Measurements from ENCODE around the gene MAPRE3.

- TF ChIP-seq, protein P1, sequence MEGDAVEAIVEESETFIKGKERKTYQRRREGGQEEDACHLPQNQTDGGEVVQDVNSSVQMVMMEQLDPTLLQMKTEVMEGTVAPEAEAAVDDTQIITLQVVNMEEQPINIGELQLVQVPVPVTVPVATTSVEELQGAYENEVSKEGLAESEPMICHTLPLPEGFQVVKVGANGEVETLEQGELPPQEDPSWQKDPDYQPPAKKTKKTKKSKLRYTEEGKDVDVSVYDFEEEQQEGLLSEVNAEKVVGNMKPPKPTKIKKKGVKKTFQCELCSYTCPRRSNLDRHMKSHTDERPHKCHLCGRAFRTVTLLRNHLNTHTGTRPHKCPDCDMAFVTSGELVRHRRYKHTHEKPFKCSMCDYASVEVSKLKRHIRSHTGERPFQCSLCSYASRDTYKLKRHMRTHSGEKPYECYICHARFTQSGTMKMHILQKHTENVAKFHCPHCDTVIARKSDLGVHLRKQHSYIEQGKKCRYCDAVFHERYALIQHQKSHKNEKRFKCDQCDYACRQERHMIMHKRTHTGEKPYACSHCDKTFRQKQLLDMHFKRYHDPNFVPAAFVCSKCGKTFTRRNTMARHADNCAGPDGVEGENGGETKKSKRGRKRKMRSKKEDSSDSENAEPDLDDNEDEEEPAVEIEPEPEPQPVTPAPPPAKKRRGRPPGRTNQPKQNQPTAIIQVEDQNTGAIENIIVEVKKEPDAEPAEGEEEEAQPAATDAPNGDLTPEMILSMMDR (IDR thresholded peaks at IDR 0.05) = no peak
- TF ChIP-seq POLR2A (IDR thresholded peaks at IDR 0.05) = no peak
Observed at GRCh38 chr2:27054721-27055120, 84.3 kb downstream of the MAPRE3 start.

All from Peyer's patch (tissue), 4 donors.